Activated naive CD4-positive, alpha-beta T cell treated with anti-CD3 and anti-CD28 coated beads, Interleukin-2, amount 50 U/mL, for 16 hours (primary cell): ENCODE data around the gene TMEM132A.

ENCODE experiments used
- DNase-seq: peaks from one replicate; pipeline ENCODE4 v3.0.0-alpha.2; 2020

The TMEM132A gene

DNA sequence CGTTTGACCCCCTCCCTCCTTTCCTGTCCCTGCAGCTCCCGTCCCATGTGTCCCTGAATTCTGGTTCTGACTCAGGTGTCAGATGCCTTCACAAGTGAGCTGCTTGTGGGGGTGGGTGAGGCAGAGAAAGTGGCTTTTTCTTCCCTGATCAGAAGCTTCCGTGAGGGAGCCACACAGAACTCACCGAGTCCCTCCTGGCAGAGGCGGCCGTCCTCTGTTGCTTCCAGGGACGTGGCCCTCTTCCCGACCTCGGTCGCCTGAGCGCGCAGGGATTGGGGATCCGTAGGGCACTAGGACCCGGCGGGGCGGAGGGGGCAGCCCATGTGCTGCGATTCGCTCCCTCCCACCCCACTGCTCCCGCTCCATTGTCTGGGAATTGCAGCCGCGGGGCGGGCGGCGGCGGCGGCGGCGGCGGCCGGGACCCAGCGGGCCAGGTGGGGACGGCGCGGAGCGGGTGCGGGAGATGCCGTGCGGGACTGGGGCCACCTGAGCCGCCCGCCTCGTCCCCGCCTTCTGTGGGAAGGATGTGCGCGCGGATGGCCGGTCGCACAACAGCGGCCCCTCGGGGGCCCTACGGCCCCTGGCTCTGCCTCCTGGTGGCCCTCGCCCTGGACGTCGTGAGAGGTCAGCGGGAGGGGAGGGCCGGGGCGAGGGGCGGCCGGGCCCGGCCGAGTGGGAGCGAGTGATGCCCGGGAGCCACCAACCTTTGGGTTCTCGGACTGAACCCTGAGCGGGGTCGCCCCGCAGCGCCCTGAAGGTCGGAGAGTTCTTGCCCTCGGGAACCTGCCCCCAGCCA lies at the start of gene TMEM132A:
TSS of gene TMEM132A (plus strand) at position 351 of the 796 bp plus-strand sequence. CDS start at position 525, 174 bp downstream.
- DNase-seq: no peak

DNA sequence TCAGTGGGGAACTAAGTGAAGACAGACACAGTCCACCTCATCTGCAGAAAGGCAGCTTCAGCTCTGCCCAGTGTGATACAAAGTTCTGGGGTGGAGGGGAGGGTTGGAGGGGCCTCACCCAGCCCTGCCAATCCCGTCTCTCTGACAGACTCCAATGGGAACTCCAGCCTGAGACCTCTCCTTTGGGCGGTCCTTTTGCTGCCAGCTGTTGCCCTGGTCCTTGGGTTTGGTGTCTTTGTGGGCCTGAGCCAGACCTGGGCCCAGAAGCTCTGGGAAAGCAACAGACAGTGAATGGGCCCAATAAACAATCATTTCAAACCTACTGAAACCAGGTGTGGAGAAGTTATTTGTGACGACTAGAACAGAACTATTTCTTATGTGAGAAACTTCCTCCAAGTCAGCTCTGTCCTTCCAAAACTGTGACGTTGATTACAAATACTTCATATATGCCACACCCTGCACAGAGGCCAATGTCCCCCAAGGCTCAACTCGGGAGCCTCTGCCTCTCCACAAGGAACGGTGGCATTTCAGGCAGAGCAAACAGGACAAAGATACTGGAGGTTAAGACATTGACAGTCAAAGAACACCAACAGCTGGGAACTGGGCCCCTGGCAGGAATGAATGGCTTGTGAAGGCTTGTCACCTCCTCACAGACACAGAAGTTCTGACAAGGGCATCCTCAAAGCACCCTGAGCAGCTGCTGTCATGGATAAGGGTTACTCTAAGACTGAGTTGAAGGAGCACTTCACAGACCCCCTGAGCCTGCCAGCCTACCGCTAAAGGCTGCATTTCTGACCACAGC lies 48.7 kb upstream of the TMEM132A start:
- DNase-seq: no peak

DNA sequence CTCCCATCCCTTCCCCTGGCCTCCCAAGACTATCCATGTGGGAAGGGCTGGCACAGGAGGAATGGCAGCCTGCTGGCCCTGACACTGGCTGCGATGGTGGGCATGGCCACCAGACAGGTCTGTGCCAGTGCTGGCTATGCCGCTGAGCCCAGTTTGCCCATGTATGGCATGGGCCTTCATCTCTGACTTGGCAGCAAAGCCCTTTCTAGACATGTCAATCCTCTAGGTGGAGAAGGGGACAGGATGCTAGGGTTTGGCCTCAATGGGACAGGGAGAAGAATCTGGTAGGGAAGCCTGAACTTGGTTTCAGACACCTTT lies 48.1 kb upstream of the TMEM132A start:
- no peak for DNase-seq

DNA sequence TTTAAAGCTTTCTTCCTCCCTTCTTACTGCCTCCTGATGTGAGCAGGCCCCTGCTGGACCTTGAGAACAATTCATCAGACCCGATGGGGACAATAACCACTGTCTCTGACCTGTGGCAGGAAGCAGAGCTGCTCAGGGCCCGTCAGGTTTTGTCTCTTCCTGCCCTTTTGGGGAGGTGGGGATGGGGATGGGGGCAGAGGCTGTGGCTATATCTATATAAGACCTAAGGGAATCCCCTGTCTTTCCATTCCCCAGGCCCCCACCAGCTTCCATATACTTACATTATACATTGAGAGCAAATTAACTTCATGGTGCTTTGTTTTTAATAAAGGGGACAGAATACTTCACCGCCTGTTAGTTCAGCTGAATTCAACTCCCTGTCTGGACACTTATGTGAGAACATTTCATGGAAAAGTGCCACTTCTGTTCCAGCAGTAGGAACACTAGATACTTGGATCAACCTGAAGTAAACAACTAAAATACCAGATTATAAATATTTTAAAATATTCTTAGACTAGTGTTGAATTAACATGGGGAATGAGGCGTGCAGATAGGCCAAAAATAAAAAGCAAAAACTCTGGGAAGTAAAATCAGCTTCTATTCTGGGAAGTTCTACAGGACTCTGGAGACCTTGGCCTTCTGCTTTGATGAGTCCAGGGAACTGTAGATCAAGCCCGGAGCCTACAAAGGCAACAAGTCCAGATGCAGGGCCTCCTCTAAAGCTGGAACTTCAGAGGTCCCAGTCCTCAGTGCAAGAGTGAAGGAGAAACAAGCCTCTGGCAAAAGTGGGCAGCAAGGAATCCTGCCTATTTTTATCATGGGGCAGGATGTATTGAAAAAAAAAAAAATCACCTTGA lies 45.8 kb upstream of the TMEM132A start:
- no peak for DNase-seq

- no peak for DNase-seq
Observed at GRCh38 chr11:60879104-60879503, 45.2 kb upstream of the TMEM132A start.

DNA sequence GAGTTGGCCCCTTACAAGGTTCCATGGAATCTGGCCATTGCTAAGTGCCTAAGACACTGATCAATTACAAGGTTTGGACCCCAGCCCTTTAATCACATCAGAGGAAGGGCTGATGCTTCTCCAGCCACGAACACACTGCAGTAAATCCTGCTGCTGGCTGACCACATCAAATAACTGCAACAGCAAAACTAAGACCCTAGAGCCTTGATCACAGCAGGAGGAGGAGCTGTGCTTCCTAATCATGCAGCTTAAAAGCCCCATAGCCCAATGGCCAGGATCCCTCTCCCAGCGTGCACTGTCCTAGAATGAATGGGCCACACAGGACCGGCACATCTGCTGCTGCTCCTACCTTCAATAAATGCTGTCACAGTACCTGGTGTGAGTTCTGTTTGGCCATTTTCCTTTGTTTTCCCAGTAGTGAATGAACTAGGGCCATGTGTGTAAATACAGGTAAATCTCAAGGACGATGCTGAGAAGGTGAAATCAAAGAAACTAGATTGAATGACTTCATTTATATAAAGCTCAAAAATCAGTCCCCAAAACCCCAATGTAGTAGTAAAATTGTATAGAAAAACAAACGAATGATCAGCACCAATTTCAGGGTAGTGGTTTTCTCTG lies 44.2 kb upstream of the TMEM132A start:
- DNase-seq: no peak

- no peak for DNase-seq
Observed at GRCh38 chr11:60880643-60881282, 43.5 kb upstream of the TMEM132A start.

DNA sequence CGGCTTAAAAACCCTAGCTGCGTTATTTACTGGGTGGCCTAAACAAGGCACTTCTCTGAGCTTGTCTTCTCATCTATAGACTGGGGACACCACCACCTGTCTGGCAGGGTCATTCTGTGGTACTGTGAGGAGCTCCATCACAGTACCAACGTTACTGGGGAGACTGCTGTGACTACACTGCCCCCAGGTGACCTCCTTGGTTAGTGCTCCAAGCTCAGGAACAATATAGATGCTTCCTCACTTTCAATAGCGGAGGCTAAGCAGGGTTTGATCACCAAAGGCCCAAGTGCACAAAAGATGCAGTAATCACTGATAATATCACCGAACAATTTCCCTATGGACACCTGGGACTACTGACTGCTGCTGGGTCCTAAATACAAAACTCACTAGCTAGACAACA lies 36.7 kb upstream of the TMEM132A start:
- DNase-seq: no peak

GRCh38 chr11:60889869-60890311 lies 34.4 kb upstream of the TMEM132A start:
- no peak for DNase-seq

GRCh38 chr11:60890696-60891095 lies 33.6 kb upstream of the TMEM132A start:
- no peak for DNase-seq

- no peak for DNase-seq
Observed at GRCh38 chr11:60891103-60891741, 33.0 kb upstream of the TMEM132A start.

GRCh38 chr11:60895687-60896086 lies 28.6 kb upstream of the TMEM132A start:
- no peak for DNase-seq

DNA sequence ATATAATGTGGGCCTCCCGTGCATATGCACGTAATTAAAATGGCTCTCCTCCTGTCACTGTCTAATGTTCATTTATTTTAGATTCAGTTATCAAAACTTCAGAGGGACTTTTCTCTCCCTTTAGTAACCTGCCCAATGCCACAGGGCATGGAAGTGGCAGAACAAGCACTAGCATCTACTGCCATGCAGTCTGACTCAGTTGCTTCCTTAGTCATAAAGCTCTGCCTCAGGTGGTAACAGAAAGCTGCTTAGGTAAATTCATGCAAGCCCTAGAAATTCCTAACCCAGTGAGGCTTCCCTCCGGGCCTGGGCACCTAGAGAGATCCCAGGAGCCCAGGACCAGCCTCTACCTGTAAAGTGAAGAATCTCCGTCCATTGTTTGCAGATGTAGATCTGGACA lies 26.8 kb upstream of the TMEM132A start:
- no peak for DNase-seq

DNA sequence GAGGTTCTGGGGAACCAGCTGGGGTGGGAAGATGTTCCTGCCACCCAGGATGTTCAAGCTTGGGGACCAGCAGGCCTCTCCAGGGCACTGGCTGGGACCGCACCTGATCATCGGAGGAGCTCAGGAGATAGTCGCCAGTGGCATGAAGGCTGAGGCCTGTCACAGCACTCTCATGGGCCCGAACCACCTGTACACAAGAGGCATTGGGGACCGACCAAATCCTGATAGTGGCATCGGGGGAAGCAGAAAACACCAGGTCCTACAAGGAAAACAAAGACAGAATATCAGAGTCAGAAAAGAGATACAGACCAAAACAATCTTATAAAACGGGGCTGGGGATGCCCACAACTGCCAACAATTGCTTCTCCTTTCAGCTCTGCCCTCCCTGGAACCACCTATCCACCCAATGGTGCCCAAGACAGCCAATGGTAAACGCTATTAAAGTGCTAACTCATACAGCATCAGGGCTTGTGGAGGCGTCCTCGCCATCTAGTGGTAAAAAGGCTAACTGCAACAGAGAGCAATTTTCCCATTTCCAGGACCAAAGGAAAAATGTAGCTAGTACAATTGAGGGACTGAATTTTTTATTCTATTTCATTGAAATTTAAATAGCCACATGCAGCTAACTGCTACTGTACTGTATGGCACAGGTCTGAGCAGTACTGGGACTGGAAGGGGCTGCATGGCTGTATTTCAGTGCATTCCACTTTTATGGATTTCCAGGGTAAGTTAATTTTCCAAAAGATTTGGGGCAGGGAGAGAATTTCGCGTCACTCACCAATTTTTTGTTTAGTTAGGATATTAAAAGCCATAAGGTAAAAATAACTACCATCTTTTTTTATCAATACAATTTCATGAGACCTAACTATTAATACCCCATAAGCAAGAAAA lies 25.0 kb upstream of the TMEM132A start:
- no peak for DNase-seq

GRCh38 chr11:60899977-60900376 lies 24.3 kb upstream of the TMEM132A start:
- DNase-seq: no peak

DNA sequence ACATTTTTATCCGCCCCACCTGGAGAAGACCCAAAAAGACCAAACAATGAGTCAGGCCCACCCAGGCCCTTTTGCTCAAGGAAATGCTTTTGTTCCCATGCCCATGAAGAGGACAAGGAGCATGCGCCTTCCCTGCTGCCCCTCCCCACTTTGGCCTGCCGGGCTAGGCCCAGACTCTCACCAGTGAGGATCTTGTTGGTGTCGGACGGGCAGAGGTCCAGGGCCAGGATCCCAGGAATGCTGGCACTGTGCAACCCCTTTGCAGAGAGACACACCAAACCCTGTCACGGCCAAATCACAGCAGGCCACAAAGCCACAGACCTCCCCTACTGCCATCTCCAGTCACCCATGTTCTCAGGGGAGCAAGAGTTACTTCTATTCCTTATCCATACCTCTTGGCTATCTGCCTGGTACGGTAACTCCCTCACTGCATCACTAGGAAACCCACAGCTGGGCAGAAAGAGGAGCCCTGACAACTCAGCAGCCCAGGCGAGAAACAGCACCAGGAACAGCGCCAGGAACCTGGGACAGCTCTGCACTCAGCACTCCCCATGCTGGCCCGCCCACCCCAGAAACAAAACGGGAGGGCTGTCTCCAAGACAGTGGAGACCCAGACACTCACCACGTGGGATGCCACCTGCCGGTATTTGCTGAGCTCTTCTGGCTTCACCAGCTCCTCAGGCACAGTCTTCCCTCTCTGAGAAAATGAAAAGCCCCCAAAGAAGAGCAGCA lies 23.4 kb upstream of the TMEM132A start:
- DNase-seq: no peak

- no peak for DNase-seq
Observed at GRCh38 chr11:60902625-60903024, 21.6 kb upstream of the TMEM132A start.

DNA sequence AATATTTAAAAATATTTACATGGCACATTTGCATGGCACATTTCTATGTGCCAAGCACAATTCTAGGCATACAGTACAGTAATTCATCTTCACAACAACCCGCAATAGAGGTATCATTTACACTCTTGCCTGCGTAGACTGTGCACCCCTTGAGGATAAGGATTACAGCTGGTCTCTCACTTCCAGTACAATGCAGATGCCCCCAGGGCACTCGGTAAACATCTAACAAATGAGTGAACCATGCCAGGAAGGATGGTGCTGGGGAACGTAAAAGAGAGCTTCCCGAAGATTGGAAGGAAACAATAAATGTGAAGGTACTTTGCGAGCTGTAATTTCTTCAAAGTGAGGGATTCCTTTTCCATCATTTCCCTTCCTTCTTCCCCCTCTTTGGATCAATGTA lies 19.2 kb upstream of the TMEM132A start:
- DNase-seq: no peak

DNA sequence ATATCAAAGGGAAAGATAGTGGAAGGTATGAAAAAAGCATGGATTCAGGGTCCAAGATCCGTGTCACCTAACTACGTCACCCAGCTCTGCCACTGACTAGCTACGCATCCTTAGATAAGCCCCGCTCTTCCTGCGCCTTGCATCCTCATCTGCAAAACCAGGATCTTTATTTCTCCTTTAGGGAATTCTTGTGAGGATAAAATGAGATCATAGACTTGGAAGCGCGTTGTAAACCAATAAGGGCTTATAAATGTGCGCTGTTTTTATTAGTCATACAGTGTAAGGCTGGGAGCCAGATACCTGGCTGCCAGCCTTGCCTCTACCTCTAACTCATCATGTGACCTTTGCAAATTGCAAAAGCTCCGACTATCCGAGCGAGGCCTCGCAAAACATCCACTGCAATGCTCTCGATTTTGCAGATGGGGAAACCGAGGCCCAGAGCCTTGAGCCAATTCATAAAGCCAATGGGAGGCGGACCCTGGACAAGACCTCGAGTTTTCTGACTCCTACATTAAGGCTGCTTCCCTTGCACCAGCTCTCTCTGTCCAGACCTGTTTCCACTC lies 18.6 kb upstream of the TMEM132A start:
- DNase-seq: peak; percentile 32
